Breast epithelium (tissue), 4 donors: Measurements from ENCODE around the gene P2RX2. TPM values are rescaled to one million over a fixed set of nuclear protein-coding genes. Genes with fewer than 3 reads are reported as not detected.

Experiments
- DNase-seq, 2 donors: peaks; one replicate each; pipeline ENCODE4 v3.0.0-alpha.2; 2019; ENCODE audit warnings: low spot score in 2 of 2
- H3K27ac ChIP-seq, 2 donors: fragments of 200-600 bp; sonication (generic) in 1 of 2; one replicate each; pipeline ENCODE4 v1.5.1; 2016 to 2019; ENCODE audit warnings: mild to moderate bottlenecking in 1 of 2
- H3K27me3 ChIP-seq, 2 donors: fragments of 200-600 bp; sonication (generic) in 1 of 2; one replicate each; pipeline versions ENCODE4 v1.5.1 to v1.6.0; 2017 to 2019; ENCODE audit warnings: control low read depth in 1 of 2, mild to moderate bottlenecking in 1 of 2
- H3K36me3 ChIP-seq: fragments of 200-600 bp; one replicate; pipeline ENCODE4 v1.5.1; 2019
- H3K4me1 ChIP-seq, 2 donors: fragments of 200-600 bp; sonication (generic); one replicate each; pipeline ENCODE4 v1.5.1; 2016 to 2019; ENCODE audit warnings: control low read depth in 1 of 2
- H3K4me3 ChIP-seq, 3 donors: fragments of 200-600 bp; sonication (generic); 1 replicate in 2 of 3; 2 replicates in 1 of 3; pipeline ENCODE4 v1.5.1; 2016 to 2019; ENCODE audit warnings: mild to moderate bottlenecking in 3 of 3, moderate library complexity in 2 of 3
- H3K9me3 ChIP-seq, 2 donors: fragments of 200-600 bp; sonication (generic) in 1 of 2; one replicate each; pipeline ENCODE4 v1.5.1; 2016 to 2019; ENCODE audit warnings: control low read depth in 1 of 2
- CTCF ChIP-seq, 3 donors: fragments of 450-650 bp; IDR thresholded peaks; one replicate each; pipeline ENCODE4 v1.5.1; 2016 to 2017; ENCODE audit warnings: antibody characterized with exemption in 3 of 3, mild to moderate bottlenecking in 3 of 3, moderate library complexity in 3 of 3
- POLR2A ChIP-seq: fragments of 450-650 bp; IDR thresholded peaks from one replicate; pipeline ENCODE4 v1.6.1; 2016; ENCODE audit warnings: antibody characterized with exemption, mild to moderate bottlenecking, moderate library complexity
- POLR2AphosphoS5 ChIP-seq, 3 donors: sonication (generic); formaldehyde crosslinking; IDR thresholded peaks; one replicate each; pipeline ENCODE4 v1.6.1; 2017; ENCODE audit warnings: antibody characterized with exemption in 3 of 3
- intact Hi-C: fragments of 100-400 bp; cut with DNase I; formaldehyde crosslinking; loops from one replicate; pipeline ENCODE4 v1.15.1; 2023; ENCODE audit warnings: low total_unique reads
- total RNA-seq, 3 donors: library from RNA; depleted of rRNA; stranded (reverse); fragments of >200 nt; gene quantifications; one replicate each; pipeline ENCODE4 v1.1.0, GENCODE V29; 2016

Gene P2RX2
- total RNA-seq, 3 donors from 2014 or later, result 0.29 to 0.48 TPM; not detected in 1

DNA sequence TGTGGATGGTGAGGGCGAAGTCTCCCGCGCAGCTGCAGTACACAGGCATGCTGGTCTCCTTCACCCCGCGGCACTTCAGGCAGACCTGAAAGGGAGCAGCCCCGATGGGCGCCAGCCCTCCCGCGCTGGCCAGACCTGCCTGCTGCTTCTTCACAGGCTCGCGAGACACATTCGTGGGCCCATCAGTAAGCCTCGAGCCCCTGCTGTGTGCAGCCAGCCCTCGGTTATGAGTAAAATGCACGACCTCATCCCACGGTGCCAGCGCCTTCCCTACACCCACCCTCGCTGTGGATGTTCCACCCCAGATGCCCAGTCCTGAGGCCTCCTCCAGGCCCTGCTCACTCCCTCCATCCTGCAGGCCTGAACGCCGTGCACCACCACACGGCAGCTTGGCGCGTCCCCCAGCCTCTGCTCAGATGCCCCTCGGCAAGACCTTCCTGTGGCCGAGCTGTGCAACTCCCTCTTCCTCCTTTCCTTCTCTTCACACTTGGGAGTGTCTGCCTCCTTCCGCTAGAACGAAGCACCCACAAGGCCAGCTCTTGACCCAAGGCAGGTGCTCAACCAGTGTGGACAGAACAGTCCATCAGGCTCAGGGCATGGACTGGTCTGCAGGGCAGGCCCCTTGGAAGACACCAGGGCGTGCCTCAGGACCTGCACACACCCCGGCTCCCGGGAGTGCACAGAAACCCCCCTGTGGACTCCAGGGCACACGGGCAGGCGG lies 6.5 kb downstream of the P2RX2 start:
- no peak for DNase-seq
- intact Hi-C loops, result loop anchor here (1.0 kb wide), 1 partner anchor 22 kb away; no protein-coding TSS in a partner anchor
- peaks cover 8% of the 10 kb centered on the region for H3K36me3 ChIP-seq
- no peaks in the 10 kb centered on the region for H3K9me3 ChIP-seq
- no peak overlapping the region for H3K27ac ChIP-seq
- H3K4me1 ChIP-seq, result peaks cover 3 to 19% of the 10 kb centered on the region in 2 donors
- TF ChIP-seq CTCF (IDR thresholded peaks at IDR 0.05) (no peak), POLR2AphosphoS5 (IDR thresholded peaks at IDR 0.05) (no peak), POLR2A (no peak)
- H3K4me3 ChIP-seq, result no peak overlapping the region
- H3K27me3 ChIP-seq, result peaks cover under 1 to 4% of the 10 kb centered on the region in 2 donors

DNA sequence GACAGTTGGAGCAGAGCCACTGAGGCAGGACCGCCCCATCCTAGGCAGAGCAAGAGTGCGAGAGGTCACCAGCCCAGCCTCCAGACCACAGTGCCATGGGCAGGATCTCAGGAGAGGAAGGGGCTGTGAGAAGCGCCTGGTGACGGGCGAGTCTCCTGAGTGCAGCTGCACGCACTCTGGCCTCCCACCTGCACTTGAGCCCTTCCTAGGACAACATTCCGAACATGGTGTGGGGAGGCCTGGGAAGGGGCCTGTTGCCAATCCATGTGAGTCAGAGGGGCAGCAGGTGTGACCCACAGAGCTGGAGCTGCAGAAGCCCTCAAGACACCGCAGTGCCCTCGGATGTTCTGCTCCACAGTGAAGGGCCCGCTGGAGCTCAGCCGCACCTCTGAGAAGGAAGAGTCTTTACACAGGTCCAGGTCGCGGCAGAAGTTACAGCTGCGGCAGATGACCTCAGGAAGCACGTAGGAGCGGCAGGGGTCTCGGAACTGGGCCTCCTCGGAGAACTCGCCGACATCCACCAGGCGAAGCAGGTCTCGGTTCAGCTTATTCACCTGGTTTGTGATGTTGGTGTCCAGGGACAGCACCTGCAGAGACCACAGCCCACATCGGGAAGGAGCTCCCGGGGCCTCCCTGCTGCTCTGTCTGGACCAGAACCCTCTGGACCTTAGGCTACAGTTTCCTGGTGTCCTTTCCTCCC lies 7.3 kb downstream of the P2RX2 start:
- Histone ChIP-seq H3K36me3 (peaks cover 9% of the 10 kb centered on the region), H3K4me1 (peaks cover 3 to 19% of the 10 kb centered on the region in 2 donors), H3K9me3 (no peaks in the 10 kb centered on the region), H3K27me3 (no peaks in the 10 kb centered on the region), H3K4me3 (no peak overlapping the region), H3K27ac (no peak overlapping the region)
- TF ChIP-seq POLR2A (no peak), POLR2AphosphoS5 (IDR thresholded peaks at IDR 0.05) (no peak), CTCF (IDR thresholded peaks at IDR 0.05) (no peak)
- intact Hi-C loops, result no loop called here
- no peak for DNase-seq

DNA sequence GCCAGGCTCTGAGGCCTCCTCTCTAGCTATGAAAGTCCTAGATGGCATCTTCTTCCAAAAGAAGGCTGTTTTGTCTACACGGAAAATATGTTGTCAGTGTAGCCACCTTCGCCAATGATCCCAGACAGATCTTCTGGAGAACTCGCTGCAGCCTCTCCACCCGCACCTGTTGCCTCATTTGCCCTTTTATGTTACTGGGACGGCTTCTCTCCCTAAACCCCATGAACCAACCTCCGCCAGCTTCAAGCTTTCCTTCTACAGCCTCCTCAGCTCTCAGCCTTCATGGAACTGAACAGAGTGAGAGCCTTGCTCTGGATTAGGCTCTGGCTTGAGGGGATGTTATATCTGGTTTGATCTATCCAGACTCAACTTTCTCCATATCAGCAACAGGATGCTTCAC lies 10.8 kb downstream of the P2RX2 start:
- no peaks in the 10 kb centered on the region for H3K9me3 ChIP-seq
- intact Hi-C loops, result no loop called here
- no peak overlapping the region for H3K27ac ChIP-seq
- DNase-seq, result no peak
- H3K36me3 ChIP-seq, result peaks cover 9% of the 10 kb centered on the region
- H3K4me3 ChIP-seq, result no peak overlapping the region
- no peaks in the 10 kb centered on the region for H3K4me1 ChIP-seq
- TF ChIP-seq POLR2AphosphoS5 (IDR thresholded peaks at IDR 0.05) (no peak), POLR2A (no peak), CTCF (IDR thresholded peaks at IDR 0.05) (no peak)
- H3K27me3 ChIP-seq, result no peaks in the 10 kb centered on the region

- no peak for DNase-seq
- intact Hi-C loops, result no loop called here
- TF ChIP-seq POLR2A, result no peak
- no peak for TF ChIP-seq CTCF (IDR thresholded peaks at IDR 0.05)
- no peak for TF ChIP-seq POLR2AphosphoS5 (IDR thresholded peaks at IDR 0.05)
- no peaks in the 10 kb centered on the region for H3K27me3 ChIP-seq
- H3K4me1 ChIP-seq, result no peaks in the 10 kb centered on the region
- H3K27ac ChIP-seq, result no peak overlapping the region
- H3K4me3 ChIP-seq, result no peak overlapping the region
- H3K9me3 ChIP-seq, result no peaks in the 10 kb centered on the region
- H3K36me3 ChIP-seq, result peaks cover 9% of the 10 kb centered on the region
Observed at GRCh38 chr12:132630672-132631071, 12.1 kb downstream of the P2RX2 start.

- H3K9me3 ChIP-seq, result no peaks in the 10 kb centered on the region
- H3K4me1 ChIP-seq, result no peaks in the 10 kb centered on the region
- TF ChIP-seq POLR2AphosphoS5 (IDR thresholded peaks at IDR 0.05) (no peak), CTCF (IDR thresholded peaks at IDR 0.05) (no peak)
- H3K4me3 ChIP-seq, result no peak overlapping the region
- H3K36me3 ChIP-seq, result peaks cover 9% of the 10 kb centered on the region
- intact Hi-C loops, result no loop called here
- no peak for DNase-seq
- no peak overlapping the region for H3K27ac ChIP-seq
- no peaks in the 10 kb centered on the region for H3K27me3 ChIP-seq
Observed at GRCh38 chr12:132631666-132632065, 13.1 kb downstream of the P2RX2 start.
